ENCODE data around the gene KCNH1. TPM values are rescaled to one million over a fixed set of nuclear protein-coding genes. Genes with fewer than 3 reads are reported as not detected.
A peak's percentile ranks its signal among the peaks of the same experiment; 100 is the strongest.

KCNH1 gene, protein sequence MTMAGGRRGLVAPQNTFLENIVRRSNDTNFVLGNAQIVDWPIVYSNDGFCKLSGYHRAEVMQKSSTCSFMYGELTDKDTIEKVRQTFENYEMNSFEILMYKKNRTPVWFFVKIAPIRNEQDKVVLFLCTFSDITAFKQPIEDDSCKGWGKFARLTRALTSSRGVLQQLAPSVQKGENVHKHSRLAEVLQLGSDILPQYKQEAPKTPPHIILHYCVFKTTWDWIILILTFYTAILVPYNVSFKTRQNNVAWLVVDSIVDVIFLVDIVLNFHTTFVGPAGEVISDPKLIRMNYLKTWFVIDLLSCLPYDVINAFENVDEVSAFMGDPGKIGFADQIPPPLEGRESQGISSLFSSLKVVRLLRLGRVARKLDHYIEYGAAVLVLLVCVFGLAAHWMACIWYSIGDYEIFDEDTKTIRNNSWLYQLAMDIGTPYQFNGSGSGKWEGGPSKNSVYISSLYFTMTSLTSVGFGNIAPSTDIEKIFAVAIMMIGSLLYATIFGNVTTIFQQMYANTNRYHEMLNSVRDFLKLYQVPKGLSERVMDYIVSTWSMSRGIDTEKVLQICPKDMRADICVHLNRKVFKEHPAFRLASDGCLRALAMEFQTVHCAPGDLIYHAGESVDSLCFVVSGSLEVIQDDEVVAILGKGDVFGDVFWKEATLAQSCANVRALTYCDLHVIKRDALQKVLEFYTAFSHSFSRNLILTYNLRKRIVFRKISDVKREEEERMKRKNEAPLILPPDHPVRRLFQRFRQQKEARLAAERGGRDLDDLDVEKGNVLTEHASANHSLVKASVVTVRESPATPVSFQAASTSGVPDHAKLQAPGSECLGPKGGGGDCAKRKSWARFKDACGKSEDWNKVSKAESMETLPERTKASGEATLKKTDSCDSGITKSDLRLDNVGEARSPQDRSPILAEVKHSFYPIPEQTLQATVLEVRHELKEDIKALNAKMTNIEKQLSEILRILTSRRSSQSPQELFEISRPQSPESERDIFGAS
- total RNA-seq (not detected), polyA plus RNA-seq (not detected)

DNA sequence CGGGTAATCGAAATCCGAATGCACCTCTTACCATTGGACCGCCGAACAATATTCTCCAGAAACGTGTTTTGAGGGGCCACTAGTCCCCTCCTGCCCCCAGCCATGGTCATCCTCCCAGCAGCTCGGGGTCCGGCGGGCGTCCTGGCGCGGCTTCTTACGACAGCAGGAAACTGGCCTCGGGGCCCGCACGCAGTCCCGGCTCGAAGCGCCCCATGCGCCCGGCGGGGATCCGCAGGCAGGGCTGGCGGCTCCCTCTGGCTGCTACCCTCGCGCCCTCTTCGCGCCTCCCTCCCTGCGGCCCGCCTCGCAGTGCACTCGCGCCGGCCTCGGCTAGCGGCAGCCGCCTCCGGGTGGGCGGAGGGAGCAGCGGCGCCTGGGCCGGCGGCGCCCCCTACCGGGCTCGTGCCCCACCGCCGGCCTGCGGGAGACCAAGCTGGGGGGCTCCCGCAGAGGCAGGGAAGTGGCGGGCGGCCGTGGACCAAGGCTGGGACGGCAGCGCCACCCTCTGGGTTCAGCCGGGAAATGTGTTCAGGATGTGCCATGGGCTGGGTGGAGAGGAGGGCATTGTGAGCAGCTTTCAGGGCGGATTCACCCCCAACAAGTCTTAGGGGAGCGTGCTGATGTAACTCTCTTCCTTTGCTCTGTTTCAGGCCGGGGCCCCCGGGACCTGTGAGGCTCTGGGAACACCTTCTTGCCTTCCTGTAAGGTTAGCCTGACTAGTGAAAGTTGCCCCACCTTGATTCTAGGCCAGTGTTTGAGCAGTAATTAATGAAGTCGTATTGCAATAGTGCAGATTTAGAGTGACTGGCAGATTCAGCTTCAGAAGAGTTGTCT, at the start of gene KCNH1:
Gene KCNH1 (minus strand): TSS at position 313 of the 834 bp plus-strand sequence. CDS start 203 bp downstream, at position 110.
- H3K27me3 ChIP-seq (ENCODE audit: insufficient read depth, low read length, poor library complexity, severe bottlenecking), result peaks cover 10% of the 10 kb centered on the region
- no peaks in the 10 kb centered on the region for H3K36me3 ChIP-seq (ENCODE audit: insufficient read depth, low read length)
- Mint-ChIP-seq H3K9me3 (no peaks in the 10 kb centered on the region), H3K4me1 (peaks cover 5 to 13% (median 11%) of the 10 kb centered on the region in 3 donors), H3K27ac (no peak within 1 kb of the TSS), H3K27me3 (peaks cover 30 to 63% of the 10 kb centered on the region in 2 donors), H3K36me3 (no peaks in the 10 kb centered on the region), H3K4me3 (peak within 1 kb of the TSS; percentile 20 to 89 (median 73))
- no peak within 1 kb of the TSS for H3K27ac ChIP-seq (ENCODE audit: low read depth, low read length)
- peak; percentile 56 to 83 (median 75) for DNase-seq
- H3K4me1 ChIP-seq (ENCODE audit: insufficient read depth, low read length), result peaks cover 6% of the 10 kb centered on the region
- ChIA-PET POLR2A (interaction anchor here (1.5 kb wide), 1 partner anchor 124 kb away, joined by 5 read pairs; no protein-coding TSS in a partner anchor), CTCF (interaction anchor here (0.7 to 3.1 kb wide), 15 partner anchors 11 to 731 kb away, joined by 3 to 19 read pairs (median 4); no protein-coding TSS in a partner anchor)
- H3K9me3 ChIP-seq (ENCODE audit: low read length), result no peaks in the 10 kb centered on the region
- H3K4me3 ChIP-seq (ENCODE audit: low read length), result peak within 1 kb of the TSS; percentile 30

DNA sequence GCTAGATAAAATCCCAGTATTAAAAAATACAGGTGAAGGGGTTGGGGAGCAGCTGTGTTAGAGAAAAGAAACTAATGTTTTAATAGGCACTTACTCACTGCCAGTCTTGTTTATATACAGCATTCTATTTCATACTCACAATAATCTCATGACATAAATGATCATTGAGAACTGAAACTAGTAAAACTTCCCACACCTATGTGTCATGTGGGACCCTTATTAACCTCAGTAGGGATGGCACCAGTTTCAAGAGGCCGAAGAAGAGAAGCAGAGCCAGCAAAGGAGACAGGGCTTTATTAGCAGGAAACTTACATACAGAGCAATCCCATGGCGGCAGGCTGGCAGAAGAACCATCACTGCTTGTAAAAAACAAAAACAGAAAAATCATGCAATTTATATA, 48.8 kb upstream of the KCNH1 start:
- ChIA-PET CTCF (interaction anchor here (1.0 kb wide), 1 partner anchor 18 kb away, joined by 3 read pairs; no protein-coding TSS in a partner anchor), POLR2A (no interaction called here)
- Histone ChIP-seq H3K4me3 (ENCODE audit: low read length) (no peak overlapping the region), H3K9me3 (ENCODE audit: low read length) (no peaks in the 10 kb centered on the region), H3K27ac (ENCODE audit: low read depth, low read length) (no peak overlapping the region), H3K4me1 (ENCODE audit: insufficient read depth, low read length) (no peaks in the 10 kb centered on the region), H3K27me3 (ENCODE audit: insufficient read depth, low read length, poor library complexity, severe bottlenecking) (no peaks in the 10 kb centered on the region), H3K36me3 (ENCODE audit: insufficient read depth, low read length) (no peaks in the 10 kb centered on the region)
- H3K27ac Mint-ChIP-seq, result no peak overlapping the region
- H3K36me3 Mint-ChIP-seq, result peaks cover 0 to 2% (median 0%) of the 10 kb centered on the region in 3 donors
- H3K27me3 Mint-ChIP-seq, result peaks cover 10 to 19% of the 10 kb centered on the region in 2 donors
- no peak for DNase-seq
- H3K4me3 Mint-ChIP-seq, result no peak overlapping the region
- no peaks in the 10 kb centered on the region for H3K4me1 Mint-ChIP-seq
- H3K9me3 Mint-ChIP-seq, result peaks cover 0 to 3% (median 0%) of the 10 kb centered on the region in 5 donors

DNA sequence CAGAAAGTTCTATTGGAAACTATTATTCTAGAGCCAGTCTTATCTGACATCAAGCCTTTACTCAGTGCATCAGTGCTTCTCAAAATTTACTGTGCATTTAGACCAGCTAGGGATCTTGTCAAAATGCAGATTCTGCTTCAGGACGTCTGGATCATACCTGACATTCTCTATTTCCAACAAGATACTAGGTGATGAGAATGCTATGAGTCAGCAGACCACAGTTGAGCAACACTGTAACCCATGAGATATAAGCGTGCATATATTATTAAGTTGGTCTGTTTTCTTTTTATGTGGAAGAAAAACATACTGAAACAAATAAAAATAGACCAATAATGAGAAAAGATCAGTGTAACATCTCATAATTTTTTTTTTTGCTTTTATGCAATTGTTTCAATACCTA, 40.4 kb upstream of the KCNH1 start:
- Mint-ChIP-seq H3K4me3 (no peak overlapping the region), H3K9me3 (peaks cover 17 to 27% (median 27%) of the 10 kb centered on the region in 5 donors), H3K36me3 (peaks cover 0 to 5% (median 0%) of the 10 kb centered on the region in 3 donors), H3K4me1 (no peaks in the 10 kb centered on the region), H3K27ac (no peak overlapping the region), H3K27me3 (peaks cover 3 to 22% of the 10 kb centered on the region in 2 donors)
- no peaks in the 10 kb centered on the region for H3K4me1 ChIP-seq (ENCODE audit: insufficient read depth, low read length)
- H3K27ac ChIP-seq (ENCODE audit: low read depth, low read length), result no peak overlapping the region
- POLR2A ChIA-PET, result no interaction called here
- H3K36me3 ChIP-seq (ENCODE audit: insufficient read depth, low read length), result no peaks in the 10 kb centered on the region
- CTCF ChIA-PET, result no interaction called here
- no peak overlapping the region for H3K4me3 ChIP-seq (ENCODE audit: low read length)
- no peaks in the 10 kb centered on the region for H3K9me3 ChIP-seq (ENCODE audit: low read length)
- H3K27me3 ChIP-seq (ENCODE audit: insufficient read depth, low read length, poor library complexity, severe bottlenecking), result no peaks in the 10 kb centered on the region
- DNase-seq, result no peak

DNA sequence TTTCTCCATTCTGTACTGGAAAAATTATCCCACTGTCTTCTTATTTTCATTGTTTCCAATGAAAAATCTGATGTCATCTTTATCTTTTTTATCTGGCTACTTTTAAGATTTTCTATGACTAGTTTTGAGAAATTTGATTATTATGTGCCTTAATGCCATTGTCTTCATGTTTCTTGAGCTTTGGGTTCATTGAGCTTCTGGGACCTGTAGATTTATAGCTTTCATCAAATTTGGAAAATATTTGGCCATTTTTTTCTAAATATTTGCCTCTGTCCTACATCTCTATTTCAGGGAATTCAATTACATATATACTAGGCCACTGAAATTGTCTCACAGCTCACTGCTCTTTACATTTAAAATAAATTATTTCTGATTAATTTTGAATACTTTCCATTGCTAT, 38.7 kb upstream of the KCNH1 start:
- H3K27ac ChIP-seq (ENCODE audit: low read depth, low read length), result no peak overlapping the region
- peaks cover 22 to 43% (median 40%) of the 10 kb centered on the region in 5 donors for H3K9me3 Mint-ChIP-seq
- no peaks in the 10 kb centered on the region for H3K4me1 Mint-ChIP-seq
- no peak overlapping the region for H3K4me3 Mint-ChIP-seq
- no peaks in the 10 kb centered on the region for H3K4me1 ChIP-seq (ENCODE audit: insufficient read depth, low read length)
- H3K27me3 Mint-ChIP-seq, result peaks cover 3 to 17% of the 10 kb centered on the region in 2 donors
- H3K36me3 ChIP-seq (ENCODE audit: insufficient read depth, low read length), result no peaks in the 10 kb centered on the region
- H3K4me3 ChIP-seq (ENCODE audit: low read length), result no peak overlapping the region
- no peaks in the 10 kb centered on the region for H3K27me3 ChIP-seq (ENCODE audit: insufficient read depth, low read length, poor library complexity, severe bottlenecking)
- H3K36me3 Mint-ChIP-seq, result peaks cover 0 to 15% (median 0%) of the 10 kb centered on the region in 3 donors
- ChIA-PET CTCF (no interaction called here), POLR2A (no interaction called here)
- no peak overlapping the region for H3K27ac Mint-ChIP-seq
- H3K9me3 ChIP-seq (ENCODE audit: low read length), result no peaks in the 10 kb centered on the region
- no peak for DNase-seq

DNA sequence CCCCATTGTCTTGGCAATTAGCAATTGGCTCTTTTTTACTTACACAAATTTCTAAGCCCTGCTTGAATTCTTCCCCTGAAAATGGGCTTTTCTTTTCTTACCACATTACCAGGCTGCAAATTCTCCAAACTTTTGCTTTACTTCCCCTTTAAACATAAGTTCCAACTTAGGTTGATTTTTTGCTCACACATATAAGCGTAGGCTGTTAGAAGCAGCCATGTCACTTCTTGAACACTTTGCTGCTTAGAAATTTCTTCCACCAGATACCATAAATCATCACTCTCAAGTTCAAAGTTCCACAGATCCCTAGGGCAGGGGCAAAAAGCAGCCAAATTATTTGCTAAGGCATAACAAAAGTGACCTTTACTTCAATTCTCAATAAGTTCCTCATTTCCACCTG, 35.4 kb upstream of the KCNH1 start:
- no peaks in the 10 kb centered on the region for H3K36me3 ChIP-seq (ENCODE audit: insufficient read depth, low read length)
- H3K27ac Mint-ChIP-seq, result no peak overlapping the region
- no peak overlapping the region for H3K27ac ChIP-seq (ENCODE audit: low read depth, low read length)
- H3K4me3 Mint-ChIP-seq, result no peak overlapping the region
- ChIA-PET POLR2A (no interaction called here), CTCF (no interaction called here)
- peaks cover 27 to 47% (median 45%) of the 10 kb centered on the region in 5 donors for H3K9me3 Mint-ChIP-seq
- H3K36me3 Mint-ChIP-seq, result peaks cover 0 to 19% (median 0%) of the 10 kb centered on the region in 3 donors
- no peaks in the 10 kb centered on the region for H3K4me1 ChIP-seq (ENCODE audit: insufficient read depth, low read length)
- H3K4me3 ChIP-seq (ENCODE audit: low read length), result no peak overlapping the region
- no peak for DNase-seq
- H3K4me1 Mint-ChIP-seq, result no peaks in the 10 kb centered on the region
- no peaks in the 10 kb centered on the region for H3K27me3 ChIP-seq (ENCODE audit: insufficient read depth, low read length, poor library complexity, severe bottlenecking)
- peaks cover 3 to 39% of the 10 kb centered on the region in 2 donors for H3K27me3 Mint-ChIP-seq
- H3K9me3 ChIP-seq (ENCODE audit: low read length), result no peaks in the 10 kb centered on the region

DNA sequence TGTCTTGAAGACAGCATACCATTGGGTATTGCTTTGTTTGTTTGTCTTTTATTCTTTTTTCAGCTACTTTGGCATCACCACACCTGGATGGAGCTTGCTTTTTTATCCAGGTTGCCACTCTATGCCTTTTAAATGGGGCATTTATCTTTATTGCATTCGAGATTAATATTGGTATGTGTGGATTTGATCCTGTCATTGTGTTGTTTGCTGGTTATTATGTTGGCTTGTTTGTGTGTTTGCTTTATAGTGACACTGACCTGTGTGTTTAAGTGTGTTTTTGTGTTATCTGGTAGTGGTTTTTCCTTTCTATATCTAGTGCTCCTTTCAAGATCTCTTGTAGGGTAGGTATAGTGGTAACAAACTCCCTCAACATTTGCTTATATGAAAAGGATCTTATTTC, 24.9 kb upstream of the KCNH1 start:
- ChIA-PET POLR2A (no interaction called here), CTCF (no interaction called here)
- peaks cover 5 to 18% (median 16%) of the 10 kb centered on the region in 5 donors for H3K9me3 Mint-ChIP-seq
- H3K27ac ChIP-seq (ENCODE audit: low read depth, low read length), result no peak overlapping the region
- H3K27me3 Mint-ChIP-seq, result peaks cover 19 to 29% of the 10 kb centered on the region in 2 donors
- H3K27ac Mint-ChIP-seq, result no peak overlapping the region
- no peak for DNase-seq
- no peak overlapping the region for H3K4me3 ChIP-seq (ENCODE audit: low read length)
- H3K9me3 ChIP-seq (ENCODE audit: low read length), result no peaks in the 10 kb centered on the region
- H3K4me1 Mint-ChIP-seq, result peaks cover 0 to 4% (median 3%) of the 10 kb centered on the region in 3 donors
- no peak overlapping the region for H3K4me3 Mint-ChIP-seq
- no peaks in the 10 kb centered on the region for H3K4me1 ChIP-seq (ENCODE audit: insufficient read depth, low read length)
- no peaks in the 10 kb centered on the region for H3K36me3 ChIP-seq (ENCODE audit: insufficient read depth, low read length)
- peaks cover 4% of the 10 kb centered on the region for H3K27me3 ChIP-seq (ENCODE audit: insufficient read depth, low read length, poor library complexity, severe bottlenecking)
- H3K36me3 Mint-ChIP-seq, result peaks cover 0 to 20% (median 0%) of the 10 kb centered on the region in 3 donors

DNA sequence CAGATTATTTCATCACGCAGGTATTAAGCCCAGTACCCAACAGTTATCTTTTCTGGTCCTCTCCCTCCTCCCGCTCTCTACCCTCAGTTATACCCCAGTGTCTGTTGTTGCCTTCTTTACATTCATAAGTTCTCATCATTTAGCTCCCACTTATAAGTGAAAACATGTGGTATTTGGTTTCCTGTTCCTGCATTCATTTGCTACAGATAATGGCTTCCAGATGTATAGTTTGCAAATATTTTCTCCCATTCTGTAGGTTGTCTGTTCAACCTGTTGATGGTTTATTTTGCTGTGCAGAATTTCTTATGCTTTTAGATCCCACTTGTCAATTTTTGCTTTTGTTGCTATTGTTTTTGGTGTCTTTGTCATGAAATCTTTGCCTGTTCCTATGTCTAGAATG, 21.1 kb upstream of the KCNH1 start:
- CTCF ChIA-PET, result interaction anchor here (1.3 kb wide), 1 partner anchor 21 kb away, joined by 3 read pairs; the partner anchor contains the start of gene KCNH1
- Histone ChIP-seq H3K9me3 (ENCODE audit: low read length) (no peaks in the 10 kb centered on the region), H3K4me3 (ENCODE audit: low read length) (no peak overlapping the region), H3K27ac (ENCODE audit: low read depth, low read length) (no peak overlapping the region), H3K4me1 (ENCODE audit: insufficient read depth, low read length) (no peaks in the 10 kb centered on the region), H3K36me3 (ENCODE audit: insufficient read depth, low read length) (no peaks in the 10 kb centered on the region), H3K27me3 (ENCODE audit: insufficient read depth, low read length, poor library complexity, severe bottlenecking) (no peaks in the 10 kb centered on the region)
- POLR2A ChIA-PET, result no interaction called here
- Mint-ChIP-seq H3K27ac (peak overlapping the region in 1 of 8 donors; percentile 27), H3K36me3 (peaks cover 0 to 13% (median 0%) of the 10 kb centered on the region in 3 donors), H3K4me3 (no peak overlapping the region), H3K9me3 (peaks cover 8 to 17% (median 16%) of the 10 kb centered on the region in 5 donors), H3K4me1 (peaks cover 0 to 4% (median 3%) of the 10 kb centered on the region in 3 donors), H3K27me3 (peaks cover 10 to 20% of the 10 kb centered on the region in 2 donors)
- no peak for DNase-seq

All from CD8-positive, alpha-beta memory T cell (primary cell).